ENCODE results near the gene APOBEC3C.
"Not testable (repeated sequence)": the region's sequence is repeated elsewhere in the genome, so short reads cannot be mapped to it uniquely, and the experiment has no call there.

Gene APOBEC3C

GRCh38 chr22:39066442-39067276, 52.6 kb downstream of the APOBEC3C start:
- DNase-seq = not testable (repeated sequence)

- DNase-seq = no peak
Measured at GRCh38 chr22:39068033-39068785, 54.2 kb downstream of the APOBEC3C start.

Data from NCI-H2029 treated with DMSO at 0.1 percent for 48 hours (cell line).